Activated T-helper 1 cell treated with anti-CD3 and anti-CD28 coated beads, Interleukin-12 subunit alpha, Interleukin-12 subunit beta, Interleukin-2, Interleukin-4 antibody, amounts not matched to agents 30 ng/mL and 10 ng/mL and 1 ng/mL, durations not matched to agents 14 hours and 24 hours and 36 hours (primary cell): Measurements from ENCODE around the gene TSPAN1. TPM values are rescaled to one million over a fixed set of nuclear protein-coding genes. Genes with fewer than 3 reads are reported as not detected.
A peak's percentile ranks its signal among the peaks of the same experiment; 100 is the strongest.

Experiments used
- DNase-seq: peaks from one replicate; pipeline ENCODE4 v3.0.0; 2021; ENCODE audit warnings: low spot score
- H3K27ac Mint-ChIP-seq: one replicate; pipeline ENCODE4 v1.8.0; 2021; ENCODE audit warnings: mild to moderate bottlenecking, mixed read lengths
- H3K27me3 Mint-ChIP-seq: one replicate; pipeline ENCODE4 v1.8.0; 2022; ENCODE audit warnings: mild to moderate bottlenecking, moderate library complexity, mixed read lengths; ENCODE audit not compliant: insufficient read depth
- H3K36me3 Mint-ChIP-seq: one replicate; pipeline ENCODE4 v1.8.0; 2021; ENCODE audit warnings: low read depth, mixed read lengths
- H3K4me1 Mint-ChIP-seq: one replicate; pipeline ENCODE4 v1.8.0; 2021; ENCODE audit warnings: low read depth, mixed read lengths
- H3K4me3 Mint-ChIP-seq: one replicate; pipeline ENCODE4 v1.8.0; 2021; ENCODE audit warnings: mild to moderate bottlenecking, moderate library complexity, mixed read lengths
- H3K9me3 Mint-ChIP-seq: one replicate; pipeline ENCODE4 v1.8.0; 2021; ENCODE audit warnings: mixed read lengths
- intact Hi-C: fragments of 100-400 bp; cut with micrococcal nuclease; formaldehyde crosslinking; loops from one replicate; pipeline ENCODE4 v1.15.1; 2024
- total RNA-seq: library from RNA; stranded (reverse); gene quantifications from 2 replicates; pipeline ENCODE4 v1.2.3, GENCODE V29; 2022

Gene TSPAN1
- total RNA-seq, 1 donor from 2014 or later: not detected

DNA sequence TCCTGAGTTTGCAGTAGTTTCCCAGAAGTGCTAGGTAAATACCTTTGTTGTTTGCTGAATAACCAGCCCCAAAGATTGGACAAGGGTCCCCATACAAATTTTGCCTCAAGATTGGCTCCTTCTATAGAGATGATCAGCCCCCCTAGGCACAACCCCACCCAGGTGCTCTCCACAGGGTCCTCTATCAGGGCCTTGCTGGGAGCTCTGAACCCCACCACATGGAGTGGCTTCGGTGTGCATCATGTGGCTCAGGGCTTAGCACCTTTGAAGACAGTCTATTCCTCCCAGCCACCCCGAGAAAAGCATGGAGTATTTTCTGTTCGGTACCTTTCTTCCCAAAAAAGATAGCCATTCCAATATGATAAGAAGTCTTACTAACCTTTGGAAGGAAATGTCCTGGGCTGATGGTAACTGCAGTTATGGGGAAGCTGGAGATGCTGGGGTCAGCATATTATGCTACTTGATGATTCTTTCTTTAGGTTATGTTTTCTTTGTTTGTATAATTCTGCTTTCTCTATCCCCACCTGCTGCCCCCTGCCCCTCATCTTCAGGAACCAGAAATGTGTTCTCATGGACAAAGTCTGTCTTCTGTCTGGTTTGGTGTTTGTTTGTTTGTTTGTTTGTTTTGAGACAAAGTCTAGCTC, 5.0 kb upstream of the TSPAN1 start:
- H3K36me3 Mint-ChIP-seq: no peaks in the 10 kb centered on the region
- H3K27ac Mint-ChIP-seq: no peak overlapping the region
- H3K27me3 Mint-ChIP-seq: peaks cover 14% of the 10 kb centered on the region
- H3K4me1 Mint-ChIP-seq: peaks cover 18% of the 10 kb centered on the region
- intact Hi-C loops: no loop called here
- no peak overlapping the region for H3K4me3 Mint-ChIP-seq
- no peak for DNase-seq
- H3K9me3 Mint-ChIP-seq: no peaks in the 10 kb centered on the region

DNA sequence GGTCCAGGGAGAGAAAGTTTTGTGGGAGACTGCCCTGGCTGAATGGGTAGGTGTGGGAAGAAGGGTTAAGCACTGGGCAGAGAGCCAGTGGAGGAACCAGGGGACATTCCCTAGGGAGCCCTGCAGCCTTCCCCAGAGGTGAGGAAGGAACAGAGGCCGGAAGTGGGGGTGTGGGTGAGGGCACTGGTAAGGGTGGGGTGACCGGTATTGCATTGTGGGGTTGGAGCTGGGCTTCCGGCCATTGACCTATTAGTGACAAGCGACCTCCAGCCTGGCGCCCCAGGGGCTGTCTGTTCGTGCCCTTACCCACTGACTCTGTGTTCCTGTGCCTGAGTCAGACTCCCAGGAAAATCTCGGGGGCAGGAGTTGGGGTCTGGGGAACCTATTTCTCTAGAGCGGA, 3.5 kb upstream of the TSPAN1 start:
- Mint-ChIP-seq H3K36me3 (no peaks in the 10 kb centered on the region), H3K9me3 (no peaks in the 10 kb centered on the region), H3K27me3 (peaks cover 14% of the 10 kb centered on the region), H3K4me3 (no peak overlapping the region), H3K4me1 (peaks cover 16% of the 10 kb centered on the region), H3K27ac (no peak overlapping the region)
- DNase-seq: no peak
- intact Hi-C loops: no loop called here

DNA sequence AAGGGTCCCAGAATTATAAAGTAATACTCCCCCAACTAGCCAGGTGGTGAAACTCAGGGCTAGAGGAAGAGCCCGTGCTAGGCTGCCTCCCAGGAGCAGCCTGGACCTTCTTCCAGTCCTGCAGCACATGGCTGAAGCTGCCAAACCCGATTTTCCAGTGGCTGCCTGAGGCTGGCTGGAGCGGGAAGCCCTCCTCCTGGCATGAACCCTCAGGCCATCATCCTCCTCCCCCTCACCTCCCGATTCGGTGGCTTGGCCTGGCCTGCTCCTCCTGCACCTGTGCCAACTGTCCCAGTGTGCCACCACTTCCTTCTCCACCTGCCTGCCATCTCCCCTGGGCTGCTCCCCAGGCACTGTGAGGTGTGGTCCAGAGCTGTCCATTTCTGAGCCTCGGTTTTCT, 3.0 kb upstream of the TSPAN1 start:
- H3K4me3 Mint-ChIP-seq: no peak overlapping the region
- no peak overlapping the region for H3K27ac Mint-ChIP-seq
- peaks cover 11% of the 10 kb centered on the region for H3K4me1 Mint-ChIP-seq
- H3K27me3 Mint-ChIP-seq: peaks cover 14% of the 10 kb centered on the region
- no peaks in the 10 kb centered on the region for H3K36me3 Mint-ChIP-seq
- intact Hi-C loops: no loop called here
- no peaks in the 10 kb centered on the region for H3K9me3 Mint-ChIP-seq
- no peak for DNase-seq

- Mint-ChIP-seq H3K27ac (no peak overlapping the region), H3K4me3 (no peak overlapping the region), H3K4me1 (peaks cover 6% of the 10 kb centered on the region), H3K27me3 (peaks cover 15% of the 10 kb centered on the region), H3K9me3 (no peaks in the 10 kb centered on the region), H3K36me3 (no peaks in the 10 kb centered on the region)
- no peak for DNase-seq
- intact Hi-C loops: no loop called here
Observed at GRCh38 chr1:46172321-46172720, 2.6 kb upstream of the TSPAN1 start.

DNA sequence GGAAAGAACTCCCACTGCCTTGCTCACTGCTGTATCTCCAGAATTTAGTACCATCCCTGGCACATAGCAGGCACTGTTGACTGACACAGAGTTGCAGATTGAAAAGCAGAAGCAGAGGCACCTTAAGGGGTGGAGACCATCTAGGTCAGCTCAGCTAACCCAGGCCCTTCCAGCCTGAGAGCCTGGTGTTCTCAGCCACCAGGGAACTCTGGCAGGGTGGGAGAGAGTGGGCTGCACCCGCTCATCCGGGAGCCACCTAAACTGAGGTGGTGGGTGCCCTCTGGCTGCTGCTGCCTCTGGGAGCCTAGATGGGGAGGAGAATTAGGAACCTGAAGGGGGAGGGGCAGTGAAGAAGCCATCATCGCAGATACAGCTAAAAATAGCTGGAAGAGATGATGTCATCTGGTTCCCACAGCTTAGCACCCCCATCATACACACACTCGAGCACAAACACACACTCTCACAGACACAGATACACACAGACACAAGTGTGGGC, 1.5 kb upstream of the TSPAN1 start:
- no peaks in the 10 kb centered on the region for H3K9me3 Mint-ChIP-seq
- H3K27me3 Mint-ChIP-seq: peaks cover 12% of the 10 kb centered on the region
- no peak for DNase-seq
- no peak overlapping the region for H3K4me3 Mint-ChIP-seq
- no peak overlapping the region for H3K27ac Mint-ChIP-seq
- H3K36me3 Mint-ChIP-seq: no peaks in the 10 kb centered on the region
- H3K4me1 Mint-ChIP-seq: no peaks in the 10 kb centered on the region
- intact Hi-C loops: no loop called here

- Mint-ChIP-seq H3K36me3 (no peaks in the 10 kb centered on the region), H3K4me3 (no peak overlapping the region), H3K27me3 (peaks cover 9% of the 10 kb centered on the region), H3K4me1 (no peaks in the 10 kb centered on the region), H3K27ac (no peak overlapping the region), H3K9me3 (no peaks in the 10 kb centered on the region)
- intact Hi-C loops: no loop called here
- DNase-seq: no peak
Observed at GRCh38 chr1:46175243-46175642, 356 bp downstream of the TSPAN1 start.

- Mint-ChIP-seq H3K9me3 (no peaks in the 10 kb centered on the region), H3K27me3 (peaks cover 8% of the 10 kb centered on the region), H3K4me1 (no peaks in the 10 kb centered on the region), H3K27ac (no peak within 1 kb of the TSS), H3K4me3 (no peak within 1 kb of the TSS), H3K36me3 (no peaks in the 10 kb centered on the region)
- no peak for DNase-seq
- intact Hi-C loops: no loop called here
Observed at GRCh38 chr1:46176211-46176865, 1.5 kb downstream of the TSPAN1 start, which contains the start of gene P3R3URF. P3R3URF (minus strand) TSS chr1:46176488; CDS start chr1:46176471, 17 bp downstream.

GRCh38 chr1:46179138-46180081, 4.5 kb downstream of the TSPAN1 start:
- Mint-ChIP-seq H3K4me3 (no peak overlapping the region), H3K9me3 (no peaks in the 10 kb centered on the region), H3K4me1 (peaks cover 6% of the 10 kb centered on the region), H3K27ac (no peak overlapping the region), H3K36me3 (no peaks in the 10 kb centered on the region), H3K27me3 (peaks cover 9% of the 10 kb centered on the region)
- intact Hi-C loops: loop anchor here (1.0 to 2.0 kb wide), 3 partner anchors 44 to 142 kb away; partner anchors contain the start of gene PIK3R3
- peak; percentile 40 for DNase-seq

- Mint-ChIP-seq H3K9me3 (no peaks in the 10 kb centered on the region), H3K36me3 (no peaks in the 10 kb centered on the region), H3K27me3 (peaks cover 9% of the 10 kb centered on the region), H3K4me1 (peaks cover 14% of the 10 kb centered on the region), H3K27ac (no peak overlapping the region), H3K4me3 (no peak overlapping the region)
- no peak for DNase-seq
- intact Hi-C loops: no loop called here
Observed at GRCh38 chr1:46180082-46180616, 5.3 kb downstream of the TSPAN1 start.

- Mint-ChIP-seq H3K9me3 (no peaks in the 10 kb centered on the region), H3K27me3 (peaks cover 9% of the 10 kb centered on the region), H3K4me1 (peaks cover 22% of the 10 kb centered on the region), H3K36me3 (no peaks in the 10 kb centered on the region), H3K4me3 (no peak overlapping the region), H3K27ac (no peak overlapping the region)
- intact Hi-C loops: no loop called here
- DNase-seq: no peak
Observed at GRCh38 chr1:46181343-46182260, 6.7 kb downstream of the TSPAN1 start.

GRCh38 chr1:46183079-46183847, 8.4 kb downstream of the TSPAN1 start:
- peaks cover 22% of the 10 kb centered on the region for H3K4me1 Mint-ChIP-seq
- no peak overlapping the region for H3K27ac Mint-ChIP-seq
- H3K36me3 Mint-ChIP-seq: peaks cover 5% of the 10 kb centered on the region
- no peak overlapping the region for H3K4me3 Mint-ChIP-seq
- intact Hi-C loops: no loop called here
- DNase-seq: no peak
- peaks cover 6% of the 10 kb centered on the region for H3K27me3 Mint-ChIP-seq
- H3K9me3 Mint-ChIP-seq: no peaks in the 10 kb centered on the region
